Esophagus muscularis mucosa (tissue), 4 donors: ENCODE measurements around the gene SREBF2. TPM values are rescaled to one million over a fixed set of nuclear protein-coding genes. Genes with fewer than 3 reads are reported as not detected.

Source experiments
- DNase-seq: peaks from one replicate; pipeline ENCODE4 v3.0.0-alpha.2; 2017; ENCODE audit errors: extremely low spot score
- H3K27ac ChIP-seq, 4 donors: fragments of 200-600 bp; sonication (generic); replicated peaks in 1 of 4; 1 replicate in 3 of 4; 2 replicates in 1 of 4; pipeline ENCODE4 v1.5.1; 2016 to 2019; ENCODE audit warnings: mild to moderate bottlenecking in 1 of 4
- H3K27me3 ChIP-seq, 4 donors: fragments of 200-600 bp; sonication (generic); one replicate each; pipeline versions ENCODE4 v1.5.1 to v1.6.0; 2016 to 2019
- H3K36me3 ChIP-seq, 4 donors: fragments of 200-600 bp; sonication (generic); one replicate each; pipeline ENCODE4 v1.5.1; 2016 to 2019
- H3K4me1 ChIP-seq, 4 donors: fragments of 200-600 bp; sonication (generic); one replicate each; pipeline ENCODE4 v1.5.1; 2016 to 2019
- H3K4me3 ChIP-seq, 4 donors: fragments of 200-600 bp; sonication (generic); 1 replicate in 2 of 4; 2 replicates in 2 of 4; pipeline ENCODE4 v1.5.1; 2016 to 2019; ENCODE audit warnings: mild to moderate bottlenecking in 4 of 4, moderate library complexity in 1 of 4
- H3K9me3 ChIP-seq, 4 donors: fragments of 200-600 bp; sonication (generic); 1 replicate in 3 of 4; 2 replicates in 1 of 4; pipeline ENCODE4 v1.5.1; 2016 to 2019
- EP300 ChIP-seq: sonication (generic); formaldehyde crosslinking; IDR thresholded peaks from one replicate; pipeline ENCODE4 v1.6.1; 2017; ENCODE audit warnings: antibody characterized with exemption
- POLR2A ChIP-seq: fragments of 450-650 bp; IDR thresholded peaks from one replicate; pipeline ENCODE4 v1.6.1; 2017; ENCODE audit warnings: antibody characterized with exemption, moderate library complexity, mild to moderate bottlenecking, low read depth
- POLR2AphosphoS5 ChIP-seq, 2 donors: sonication (generic); formaldehyde crosslinking; IDR thresholded peaks; one replicate each; pipeline ENCODE4 v1.6.1; 2017; ENCODE audit warnings: antibody characterized with exemption in 2 of 2
- WGBS: methylation state at CpG from one replicate; pipeline ENCODE4 v1.1.5; 2018; 5-methylcytosine and 5-hydroxymethylcytosine counted together
- intact Hi-C: fragments of 100-400 bp; cut with DNase I; formaldehyde crosslinking; loops from one replicate; pipeline ENCODE4 v1.15.1; 2023
- total RNA-seq, 4 donors: library from RNA; depleted of rRNA; stranded (reverse); fragments of >200 nt; gene quantifications; one replicate each; pipeline versions ENCODE4 v1.1.0 to v1.2.1, GENCODE V29; 2016
- TF ChIP-seq, protein P1 (sequence below), 3 experiments: fragments of 200-600 bp in 2 of 3; fragments of 450-650 bp in 1 of 3; sonication (generic) in 2 of 3; IDR thresholded peaks; one replicate each; pipeline ENCODE4 v1.5.1; 2017 to 2019; ENCODE audit warnings: antibody characterized with exemption in 3 of 3, mild to moderate bottlenecking in 2 of 3, moderate library complexity in 1 of 3

The SREBF2 gene
- total RNA-seq, 4 donors from 2014 or later: 56.4 to 97.7 (median 57.2) TPM

DNA sequence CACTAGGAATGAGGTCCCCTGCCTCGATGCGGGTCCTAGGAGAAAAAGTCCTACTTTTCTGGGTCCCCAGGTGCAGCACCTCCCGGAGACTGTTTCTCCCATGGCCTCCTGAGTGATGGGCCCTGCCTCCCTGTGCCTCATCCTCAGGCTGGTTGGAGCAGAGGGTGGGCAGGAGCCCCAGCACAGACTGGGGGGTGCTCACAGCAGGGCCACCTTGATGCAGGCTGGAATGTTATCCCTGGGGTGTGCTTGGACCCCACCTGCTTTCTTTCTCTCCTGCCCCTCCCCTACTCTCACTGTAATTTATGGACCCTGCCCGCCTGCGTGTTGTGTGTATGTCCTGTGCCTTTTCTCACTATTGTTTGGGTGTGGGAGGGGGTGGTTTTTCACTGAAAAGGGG lies 73.9 kb downstream of the SREBF2 start:
- WGBS: 100% methylated on average over 4 of the region's 5 CpGs
- H3K4me1 ChIP-seq: peaks cover 19 to 25% (median 22%) of the 10 kb centered on the region in 4 donors
- TF ChIP-seq POLR2AphosphoS5 (IDR thresholded peaks at IDR 0.05) (no peak), POLR2A (no peak)

DNA sequence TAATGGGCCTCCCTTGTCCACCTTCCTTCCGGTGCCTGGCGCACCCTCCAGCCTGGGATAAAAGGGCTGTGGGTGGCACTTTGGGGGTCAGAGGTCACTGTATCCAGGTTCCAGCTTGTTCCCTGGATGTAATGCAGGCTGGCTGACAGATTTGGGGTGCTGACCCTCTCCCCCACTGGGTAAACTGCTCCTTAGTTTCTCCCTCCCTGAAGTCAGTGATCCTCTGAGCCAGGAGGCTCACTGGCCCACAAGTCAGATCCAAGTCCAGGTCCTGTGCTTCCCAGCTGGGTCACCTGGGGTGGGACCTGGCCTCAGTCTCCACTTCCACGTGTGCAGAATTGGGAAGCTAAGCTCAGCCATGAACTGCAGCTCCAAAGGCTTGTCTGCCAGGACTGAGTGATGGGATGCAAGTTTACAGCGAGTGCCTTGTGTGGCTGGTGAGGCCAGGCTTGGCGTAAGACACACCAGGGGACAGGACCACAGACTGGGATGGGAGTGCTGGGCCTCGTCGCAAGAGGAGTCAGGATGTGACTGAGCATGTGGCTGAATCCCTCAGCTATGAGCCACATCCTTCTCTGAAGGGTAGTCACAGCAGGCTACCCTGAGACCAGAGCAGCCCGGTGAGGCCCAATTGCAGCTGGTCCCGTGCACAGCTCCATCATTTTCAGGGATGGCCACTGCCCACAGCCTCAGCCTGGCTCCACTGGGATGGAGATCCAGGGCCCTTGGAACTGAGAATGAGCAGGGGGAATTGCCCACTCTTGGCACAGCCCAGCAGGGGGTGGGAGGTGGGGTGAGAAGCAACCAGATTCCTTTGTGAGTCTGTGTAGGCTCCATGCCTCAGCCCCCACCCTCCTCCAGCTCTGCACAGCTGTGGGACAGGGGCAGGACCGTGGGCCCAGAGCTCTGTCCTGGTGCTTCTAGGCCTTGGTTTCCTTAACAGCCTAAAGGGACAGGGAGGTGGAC lies 74.8 kb downstream of the SREBF2 start:
- intact Hi-C loops: no loop called here
- Histone ChIP-seq H3K36me3 (peaks cover 26 to 50% (median 47%) of the 10 kb centered on the region in 4 donors), H3K4me1 (peaks cover 17 to 25% (median 22%) of the 10 kb centered on the region in 4 donors), H3K27me3 (peaks cover 13 to 42% (median 28%) of the 10 kb centered on the region in 4 donors), H3K9me3 (no peaks in the 10 kb centered on the region), H3K27ac (no peak overlapping the region), H3K4me3 (no peak overlapping the region)
- 91% methylated on average over 4 of the region's 10 CpGs for WGBS
- no peak for TF ChIP-seq EP300
- TF ChIP-seq POLR2AphosphoS5 (IDR thresholded peaks at IDR 0.05): no peak
- no peak for TF ChIP-seq POLR2A
- TF ChIP-seq, protein P1, sequence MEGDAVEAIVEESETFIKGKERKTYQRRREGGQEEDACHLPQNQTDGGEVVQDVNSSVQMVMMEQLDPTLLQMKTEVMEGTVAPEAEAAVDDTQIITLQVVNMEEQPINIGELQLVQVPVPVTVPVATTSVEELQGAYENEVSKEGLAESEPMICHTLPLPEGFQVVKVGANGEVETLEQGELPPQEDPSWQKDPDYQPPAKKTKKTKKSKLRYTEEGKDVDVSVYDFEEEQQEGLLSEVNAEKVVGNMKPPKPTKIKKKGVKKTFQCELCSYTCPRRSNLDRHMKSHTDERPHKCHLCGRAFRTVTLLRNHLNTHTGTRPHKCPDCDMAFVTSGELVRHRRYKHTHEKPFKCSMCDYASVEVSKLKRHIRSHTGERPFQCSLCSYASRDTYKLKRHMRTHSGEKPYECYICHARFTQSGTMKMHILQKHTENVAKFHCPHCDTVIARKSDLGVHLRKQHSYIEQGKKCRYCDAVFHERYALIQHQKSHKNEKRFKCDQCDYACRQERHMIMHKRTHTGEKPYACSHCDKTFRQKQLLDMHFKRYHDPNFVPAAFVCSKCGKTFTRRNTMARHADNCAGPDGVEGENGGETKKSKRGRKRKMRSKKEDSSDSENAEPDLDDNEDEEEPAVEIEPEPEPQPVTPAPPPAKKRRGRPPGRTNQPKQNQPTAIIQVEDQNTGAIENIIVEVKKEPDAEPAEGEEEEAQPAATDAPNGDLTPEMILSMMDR (IDR thresholded peaks at IDR 0.05): no peak
- no peak for DNase-seq

More for the DNA sequence above, 73.9 kb downstream of the SREBF2 start:
- DNase-seq: no peak
- intact Hi-C loops: no loop called here
- Histone ChIP-seq H3K27ac (no peak overlapping the region), H3K36me3 (peaks cover 28 to 59% (median 56%) of the 10 kb centered on the region in 4 donors), H3K9me3 (no peaks in the 10 kb centered on the region), H3K4me3 (no peak overlapping the region), H3K27me3 (peaks cover 13 to 33% (median 19%) of the 10 kb centered on the region in 4 donors)

DNA sequence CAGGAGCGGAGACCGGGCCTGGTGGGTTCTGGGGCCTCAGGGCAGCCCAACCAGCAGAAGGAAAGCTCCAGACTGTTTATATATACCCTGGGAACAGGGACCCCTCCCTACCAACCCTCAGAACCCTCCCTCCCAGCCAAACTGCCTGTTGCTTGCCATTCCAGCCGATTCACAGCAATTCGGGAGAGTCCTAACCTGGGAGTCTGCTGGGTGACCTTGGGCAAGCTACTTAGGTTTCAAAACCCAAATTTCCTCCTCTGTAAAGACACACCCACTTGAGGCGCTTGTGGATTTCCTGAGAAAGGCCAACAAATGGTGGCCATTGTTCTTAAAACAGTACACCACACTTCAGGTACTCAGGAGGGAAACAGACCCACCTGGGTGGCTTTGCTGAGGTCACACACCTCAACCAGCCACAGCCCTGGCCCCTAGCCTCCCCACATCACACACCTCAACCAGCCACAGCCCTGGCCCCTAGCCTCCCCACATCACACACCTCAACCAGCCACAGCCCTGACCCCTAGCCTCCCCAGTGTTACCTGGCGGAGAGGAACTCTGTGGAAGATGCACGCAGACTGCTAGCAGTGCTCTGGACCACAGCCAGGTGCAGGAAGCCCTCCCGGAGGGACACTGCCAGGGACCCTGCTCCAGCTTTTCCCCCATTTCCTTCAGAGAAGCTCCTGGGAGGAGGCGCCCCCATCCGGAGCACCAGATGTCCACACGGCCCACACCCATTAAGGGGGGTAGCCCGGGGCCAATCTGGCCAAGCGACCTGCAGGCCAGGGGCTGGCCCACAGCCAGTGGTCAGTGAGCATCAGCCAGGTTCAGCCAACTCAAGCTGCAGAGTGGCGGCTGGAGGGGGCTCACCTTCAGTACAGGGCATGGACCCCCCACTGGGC lies 75.8 kb downstream of the SREBF2 start:
- Histone ChIP-seq H3K9me3 (no peaks in the 10 kb centered on the region), H3K4me1 (peaks cover 11 to 27% (median 22%) of the 10 kb centered on the region in 4 donors), H3K4me3 (no peak overlapping the region), H3K27ac (no peak overlapping the region), H3K36me3 (peaks cover 19 to 40% (median 38%) of the 10 kb centered on the region in 4 donors), H3K27me3 (peaks cover 17 to 52% (median 36%) of the 10 kb centered on the region in 4 donors)
- intact Hi-C loops: no loop called here
- TF ChIP-seq, protein P1 (IDR thresholded peaks at IDR 0.05): no peak
- no peak for TF ChIP-seq POLR2AphosphoS5 (IDR thresholded peaks at IDR 0.05)
- TF ChIP-seq POLR2A: no peak
- TF ChIP-seq EP300: no peak
- no peak for DNase-seq
- 80% methylated on average over 6 of the region's 14 CpGs for WGBS

DNA sequence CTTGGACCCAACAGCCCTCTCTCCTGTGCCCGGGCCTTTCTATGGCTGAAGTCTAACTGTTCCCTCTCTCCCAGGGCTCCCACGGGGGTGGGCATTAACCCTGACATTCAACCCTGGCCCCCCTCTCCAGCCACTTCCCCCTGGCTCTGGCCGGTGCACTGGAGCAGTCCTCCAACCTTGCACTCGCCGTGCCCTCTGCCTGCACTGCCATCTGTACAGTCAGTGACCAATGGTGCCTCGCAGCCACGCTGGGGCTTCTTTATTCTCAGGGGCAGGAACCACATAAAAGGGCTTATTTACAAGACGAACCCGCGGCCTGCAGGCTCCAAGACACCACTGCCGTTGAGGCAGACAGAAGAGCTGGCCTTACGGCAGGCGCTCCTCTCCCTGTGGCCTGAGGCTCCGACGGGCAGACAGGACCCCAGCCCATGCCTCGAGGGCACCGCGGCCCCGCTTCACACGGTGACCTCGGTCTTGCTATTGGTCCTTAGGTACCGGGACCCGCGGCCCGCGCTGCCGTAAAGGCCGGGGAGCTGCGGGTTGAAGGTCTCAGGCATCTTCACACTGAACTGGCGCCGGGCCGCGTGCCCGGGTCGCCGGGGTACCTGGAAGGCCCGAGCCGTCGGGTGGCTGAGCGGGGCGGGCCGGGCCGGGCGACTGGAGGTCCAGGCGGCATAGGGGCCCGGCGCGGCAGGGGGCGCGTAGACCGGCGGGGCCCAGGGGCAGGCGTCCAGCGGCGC lies 76.6 kb downstream of the SREBF2 start:
- 63% methylated on average over 13 of the region's 55 CpGs for WGBS
- intact Hi-C loops: no loop called here
- no peak for DNase-seq
- TF ChIP-seq POLR2AphosphoS5 (IDR thresholded peaks at IDR 0.05) (no peak), POLR2A (no peak), EP300 (no peak)
- TF ChIP-seq, protein P1 (IDR thresholded peaks at IDR 0.05): no peak
- peaks cover 11 to 35% (median 29%) of the 10 kb centered on the region in 4 donors for H3K4me1 ChIP-seq
- peaks cover 17 to 60% (median 42%) of the 10 kb centered on the region in 4 donors for H3K27me3 ChIP-seq
- H3K36me3 ChIP-seq: peaks cover 17 to 32% (median 29%) of the 10 kb centered on the region in 4 donors
- H3K27ac ChIP-seq: no peak overlapping the region
- no peaks in the 10 kb centered on the region for H3K9me3 ChIP-seq
- H3K4me3 ChIP-seq: peak overlapping the region; percentile 43 to 56 (median 46)
